Fibroblast of skin of right biceps (primary cell): Measurements from ENCODE around the gene XRCC5.
A peak's percentile ranks its signal among the peaks of the same experiment; 100 is the strongest.
"Not testable (repeated sequence)": the region's sequence is repeated elsewhere in the genome, so short reads cannot be mapped to it uniquely, and the experiment has no call there.

Source experiments
- DNase-seq: peaks from one replicate; pipeline ENCODE4 v3.0.0-alpha.2; 2013

XRCC5 gene

DNA sequence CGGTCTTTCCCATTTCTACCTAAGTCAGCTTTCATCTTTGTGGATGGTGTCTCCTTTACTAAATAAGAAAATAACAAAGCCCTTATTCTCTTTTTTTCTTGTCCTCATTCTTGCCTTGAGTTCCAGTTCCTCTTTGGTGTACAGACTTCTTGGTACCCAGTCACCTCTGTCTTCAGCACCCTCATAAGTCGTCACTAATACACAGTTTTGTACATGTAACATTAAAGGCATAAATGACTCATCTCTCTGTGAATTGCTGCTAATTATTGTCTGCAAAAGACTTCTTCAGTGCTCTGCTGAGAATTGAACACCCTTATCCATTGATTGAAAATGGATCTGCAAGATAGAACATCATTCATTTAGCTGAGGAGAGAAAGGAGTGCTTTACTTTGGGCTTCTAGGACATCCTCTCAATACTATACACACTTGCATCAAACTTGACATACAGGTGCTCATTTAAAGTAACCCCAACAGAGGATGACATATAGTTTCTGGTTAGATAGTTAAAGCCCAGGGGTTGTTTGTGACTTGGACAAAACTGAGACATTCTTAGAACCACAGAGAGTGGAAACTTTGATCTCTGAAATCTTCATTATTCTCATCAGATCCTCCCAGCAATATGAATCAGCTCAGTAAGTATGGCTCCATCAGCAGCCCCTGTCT lies 97.0 kb downstream of the XRCC5 start:
- DNase-seq = no peak

DNA sequence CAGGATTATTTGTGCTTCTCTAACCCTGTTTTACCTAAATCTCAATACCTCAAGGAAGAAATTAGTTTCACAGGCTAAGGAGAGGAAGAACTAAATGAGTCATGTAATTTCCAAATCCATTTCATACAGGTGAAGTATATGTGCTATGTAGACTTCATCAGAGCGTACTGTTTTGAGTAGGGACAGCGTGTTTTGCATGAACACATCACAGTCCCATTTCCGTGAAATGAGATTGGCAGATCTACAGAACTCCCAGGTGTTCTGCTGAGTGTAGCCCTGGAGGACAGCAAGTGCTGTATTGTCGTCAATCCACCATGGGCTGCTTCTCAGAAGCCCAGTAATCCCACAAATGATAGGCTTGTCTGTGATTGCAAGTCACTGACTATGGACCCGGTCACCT lies 97.7 kb downstream of the XRCC5 start:
- DNase-seq = no peak

DNA sequence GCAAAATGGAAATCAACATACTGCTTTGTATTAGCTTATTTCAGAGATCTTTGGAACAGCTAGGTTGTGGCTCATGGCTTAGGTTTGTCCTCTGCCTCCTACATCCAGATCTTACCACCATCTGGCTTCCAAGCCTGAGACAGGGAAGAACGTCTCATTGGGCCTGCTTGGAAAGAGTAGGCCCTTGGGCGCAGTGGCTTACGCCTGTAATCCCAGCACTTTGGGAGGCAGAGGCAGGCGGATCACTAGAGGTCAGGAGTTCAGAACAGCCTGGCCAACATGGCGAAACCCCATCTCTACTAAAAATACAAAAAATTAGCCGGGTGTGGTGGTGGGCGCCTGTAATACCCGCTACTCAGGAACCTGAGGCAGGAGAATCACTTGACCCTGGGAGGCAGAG lies 99.5 kb downstream of the XRCC5 start:
- DNase-seq = not testable (repeated sequence)

DNA sequence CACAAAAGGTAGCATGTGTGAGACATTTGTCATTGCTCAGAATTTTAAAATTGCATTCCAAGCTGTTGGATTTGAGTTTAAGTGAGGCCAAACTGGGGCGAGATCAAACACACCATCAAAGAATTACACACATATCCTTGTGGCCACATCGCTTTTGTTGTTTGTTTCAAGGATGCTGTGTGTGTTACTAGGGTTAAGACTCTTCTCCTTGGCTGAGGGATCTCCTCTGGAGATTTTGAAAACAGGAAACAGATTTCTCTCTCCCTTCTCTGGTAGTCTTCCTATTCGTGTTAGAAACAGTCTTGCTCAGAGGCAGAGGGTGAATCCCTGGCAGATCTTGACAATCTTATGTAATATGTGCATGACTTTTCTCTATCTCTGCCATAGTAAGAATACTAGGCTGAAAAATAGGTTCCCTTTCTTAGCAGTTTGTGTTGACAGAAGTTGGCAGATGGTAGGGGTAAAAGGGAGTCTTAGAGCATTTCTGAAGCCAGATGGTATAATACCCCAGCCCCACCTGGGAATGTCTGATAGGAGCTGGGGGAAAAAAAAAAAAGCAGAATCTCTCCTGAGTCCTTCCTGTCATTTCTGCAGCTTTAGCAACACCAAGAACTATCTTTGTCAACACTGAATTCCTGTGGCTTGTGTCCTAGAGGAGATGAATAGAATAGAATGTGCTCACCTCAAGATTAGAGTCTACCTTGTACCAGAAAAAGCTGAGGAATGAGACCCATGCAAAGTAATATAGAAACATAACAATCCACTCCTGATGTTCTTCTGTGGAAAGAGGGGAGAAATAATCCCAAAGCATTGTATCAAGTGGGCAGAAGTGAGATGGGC lies 101.8 kb downstream of the XRCC5 start:
- peak; percentile 38 for DNase-seq

DNA sequence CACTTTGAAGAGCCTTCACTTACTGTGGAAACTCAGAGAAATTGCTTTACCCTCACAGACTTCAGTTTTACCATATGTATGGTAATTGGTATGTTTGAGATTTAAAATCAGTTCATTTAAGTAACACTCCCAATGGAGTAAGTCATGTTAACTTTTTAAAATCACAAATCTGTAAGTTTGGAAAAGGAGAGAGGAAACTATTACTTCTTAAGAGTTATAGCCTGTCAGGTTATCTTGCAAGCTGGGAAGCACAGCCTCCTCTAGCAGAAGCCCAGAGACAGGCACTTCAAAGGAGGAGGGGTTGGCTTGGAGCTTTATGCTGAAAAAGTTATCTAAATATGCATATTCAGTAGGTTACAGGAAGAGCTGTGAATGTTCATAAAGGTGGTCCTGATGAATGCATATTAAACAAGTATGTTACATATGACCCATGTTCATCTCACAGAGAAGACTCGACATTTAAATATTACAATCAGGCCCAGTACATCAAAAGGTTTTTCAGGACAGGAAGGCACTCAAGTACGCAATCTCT lies 102.5 kb downstream of the XRCC5 start:
- DNase-seq = no peak

DNA sequence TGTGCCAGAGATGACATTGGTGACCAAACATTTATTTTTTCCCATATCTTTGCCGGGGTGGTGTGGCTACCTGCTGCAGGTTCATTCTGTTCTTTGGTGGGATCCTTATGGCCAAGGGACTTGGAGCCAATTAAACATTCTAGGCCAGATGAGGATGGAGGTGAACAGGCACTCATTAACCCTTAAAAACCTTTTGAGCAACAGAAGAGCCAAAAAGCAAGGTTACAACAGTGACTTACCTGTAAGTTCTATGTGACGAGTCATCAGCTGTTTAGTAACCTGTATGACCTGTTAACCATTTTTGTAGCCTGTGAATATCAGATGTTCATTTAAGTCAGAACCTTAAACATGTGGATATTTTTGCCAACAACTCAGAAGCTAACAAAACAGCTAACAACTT lies 105.6 kb downstream of the XRCC5 start:
- DNase-seq = no peak

DNA sequence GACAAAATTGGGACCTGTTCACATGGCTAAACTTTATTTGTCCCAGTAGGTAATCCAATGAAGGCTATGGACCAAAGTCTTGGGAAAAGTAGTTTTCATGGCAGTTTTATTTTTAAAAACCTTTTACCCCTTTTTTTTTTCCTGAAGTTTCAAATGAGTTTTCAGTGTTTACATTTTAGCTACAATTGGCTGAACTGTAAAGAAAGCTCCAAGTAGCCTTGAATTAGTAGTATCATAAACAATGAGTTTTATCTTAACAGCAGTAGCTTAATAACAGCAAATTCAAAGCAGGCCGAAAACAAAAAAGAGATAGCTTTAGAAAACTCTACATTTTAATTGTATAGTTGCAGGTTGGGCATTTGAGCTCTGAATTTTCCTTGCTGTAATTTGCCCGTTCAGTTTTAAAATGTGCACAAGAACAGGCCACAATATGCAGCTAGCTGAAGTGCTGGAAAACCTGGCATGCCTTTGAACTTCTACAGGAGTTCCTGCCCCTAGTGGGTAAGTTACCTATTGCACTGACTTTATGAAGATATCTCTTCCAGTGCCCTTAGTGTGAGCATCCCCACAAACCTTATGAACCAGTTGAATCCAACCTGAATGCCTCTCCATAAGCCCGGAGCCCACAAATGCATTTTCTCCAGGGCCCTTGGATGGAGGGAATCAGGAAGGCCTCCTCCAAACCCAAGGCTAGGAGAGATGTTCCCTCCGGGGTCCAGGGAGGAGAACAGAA lies 106.7 kb downstream of the XRCC5 start:
- DNase-seq = peak; percentile 26

DNA sequence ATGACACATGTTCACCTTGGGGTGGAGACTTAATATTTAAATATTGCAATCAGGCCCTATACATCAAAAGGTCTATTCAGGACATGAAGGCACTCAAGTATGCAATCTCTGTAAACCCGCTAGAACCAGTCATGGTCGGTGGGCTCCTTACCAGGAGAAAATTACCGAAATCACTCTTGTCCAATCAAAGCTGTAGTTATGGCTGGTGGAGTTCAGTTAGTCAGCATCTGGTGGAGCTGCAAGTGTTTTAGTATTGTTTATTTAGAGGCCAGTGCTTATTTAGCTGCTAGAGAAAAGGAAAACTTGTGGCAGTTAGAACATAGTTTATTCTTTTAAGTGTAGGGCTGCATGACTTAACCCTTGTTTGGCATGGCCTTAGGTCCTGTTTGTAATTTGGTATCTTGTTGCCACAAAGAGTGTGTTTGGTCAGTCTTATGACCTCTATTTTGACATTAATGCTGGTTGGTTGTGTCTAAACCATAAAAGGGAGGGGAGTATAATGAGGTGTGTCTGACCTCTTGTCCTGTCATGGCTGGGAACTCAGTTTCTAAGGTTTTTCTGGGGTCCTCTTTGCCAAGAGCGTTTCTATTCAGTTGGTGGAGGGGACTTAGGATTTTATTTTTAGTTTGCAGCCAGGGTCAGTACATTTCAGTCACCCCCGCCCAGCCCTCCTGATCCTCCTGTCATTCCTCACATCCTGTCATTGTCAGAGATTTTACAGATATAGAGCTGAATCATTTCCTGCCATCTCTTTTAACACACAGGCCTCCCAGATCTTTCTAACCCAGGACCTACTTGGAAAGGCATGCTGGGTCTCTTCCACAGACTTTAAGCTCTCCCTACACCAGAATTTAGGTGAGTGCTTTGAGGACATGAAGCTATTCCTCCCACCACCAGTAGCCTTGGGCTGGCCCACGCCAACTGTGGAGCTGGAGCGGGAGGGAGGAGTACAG lies 108.1 kb downstream of the XRCC5 start:
- DNase-seq = peak; percentile 81

DNA sequence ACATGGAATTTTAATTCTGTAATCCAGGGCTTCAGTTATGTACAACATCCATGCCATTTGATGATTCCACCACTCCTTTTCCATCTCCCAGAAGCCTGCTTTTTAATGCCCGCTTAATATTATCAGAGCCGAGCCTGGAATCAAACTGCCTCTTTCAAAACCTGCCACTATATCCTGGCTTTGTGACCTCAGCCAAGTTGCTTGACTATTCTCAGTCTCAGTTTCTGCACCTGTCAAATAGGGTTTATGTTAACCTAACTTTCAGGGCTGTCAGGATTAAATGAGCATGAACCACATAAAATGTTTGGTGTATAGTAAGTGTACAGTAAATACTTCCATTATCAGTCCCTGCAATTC lies 108.7 kb downstream of the XRCC5 start:
- DNase-seq = no peak

DNA sequence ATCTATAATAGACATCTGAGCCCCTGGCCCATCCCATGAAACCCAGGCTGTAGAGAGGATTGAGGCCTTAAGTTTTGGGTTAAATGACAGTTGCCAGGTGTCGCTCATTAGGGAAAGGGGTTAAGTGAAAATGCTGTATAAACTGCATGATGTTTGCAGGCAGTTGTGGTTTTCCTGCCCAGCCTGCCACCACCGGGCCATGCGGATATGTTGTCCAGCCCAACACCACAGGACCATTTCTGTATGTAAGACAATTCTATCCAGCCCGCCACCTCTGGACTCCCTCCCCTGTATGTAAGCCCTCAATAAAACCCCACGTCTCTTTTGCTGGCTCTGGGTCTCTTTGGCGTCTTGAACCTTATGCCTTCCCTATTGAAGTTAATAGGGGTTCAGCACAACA lies 110.7 kb downstream of the XRCC5 start:
- no peak for DNase-seq

DNA sequence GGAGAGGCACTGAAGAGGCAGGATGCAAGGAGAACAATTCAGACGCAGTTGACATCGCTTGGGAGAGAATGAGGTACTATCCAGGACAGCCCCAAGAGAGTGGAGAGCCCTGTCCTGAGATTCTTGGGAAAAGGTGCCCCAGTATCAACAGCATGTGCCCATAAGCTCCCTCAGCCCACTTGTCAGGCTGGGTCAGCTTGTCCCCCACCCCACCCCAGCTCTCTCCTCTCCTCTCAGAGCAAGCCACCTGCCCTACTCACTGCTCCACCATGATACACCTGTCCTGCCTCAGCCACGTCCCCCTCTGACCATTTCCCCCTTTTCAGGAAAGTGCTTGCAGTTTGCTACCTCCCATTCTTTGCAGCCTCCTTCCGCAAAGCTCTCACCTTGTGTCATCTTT lies 111.8 kb downstream of the XRCC5 start:
- no peak for DNase-seq

DNA sequence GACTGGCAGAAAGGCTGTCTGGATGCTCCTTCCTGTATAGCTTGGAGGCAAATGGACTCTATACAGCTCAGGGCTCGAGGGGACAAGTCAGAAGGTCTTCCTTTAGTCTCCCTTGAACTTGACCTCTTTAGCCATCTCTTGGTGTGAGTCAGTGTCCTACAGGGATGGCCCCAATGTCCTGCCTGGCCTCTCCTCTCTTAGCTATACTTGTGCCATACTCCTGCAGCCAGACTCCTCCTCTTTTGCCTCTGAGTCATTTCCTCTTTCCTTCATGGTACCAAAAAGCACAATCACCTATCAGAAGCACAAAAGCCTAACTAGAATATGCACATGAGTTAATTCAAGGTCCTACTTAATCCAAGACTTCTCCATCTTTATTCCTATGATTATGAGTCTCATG lies 112.7 kb downstream of the XRCC5 start:
- DNase-seq = peak; percentile 25

DNA sequence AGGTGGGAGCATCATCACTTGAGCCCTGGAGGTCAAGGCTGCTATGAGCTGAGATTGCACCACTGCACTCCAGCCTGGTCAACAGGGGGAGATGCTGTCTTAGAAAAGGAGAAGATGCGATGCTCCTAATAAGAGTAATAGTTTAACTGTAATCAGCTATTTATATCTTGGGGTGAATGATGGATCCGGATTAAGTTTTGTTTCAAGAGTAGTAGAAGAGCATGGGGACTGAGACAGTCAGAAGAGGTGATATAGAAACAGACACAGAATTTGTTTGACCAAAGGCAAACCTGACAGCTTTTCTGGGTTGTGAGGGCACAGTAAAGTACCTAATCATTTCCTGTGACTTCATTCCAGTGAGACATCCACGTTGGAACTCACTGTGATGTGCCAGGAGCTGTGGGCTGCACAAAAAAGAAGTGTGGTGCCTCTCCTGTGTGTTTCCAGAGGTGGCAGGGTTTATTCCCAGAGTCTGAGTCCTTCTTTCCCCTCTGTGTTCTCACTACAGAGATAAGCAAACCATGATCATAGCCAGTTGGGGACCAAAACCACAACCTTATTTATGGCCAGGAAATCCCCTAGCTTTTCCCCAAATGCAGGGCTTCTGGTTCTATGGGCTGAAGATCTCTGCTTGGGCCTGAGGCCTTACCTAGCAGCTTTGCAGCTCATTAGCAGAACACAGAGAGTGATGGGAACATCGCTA lies 113.7 kb downstream of the XRCC5 start:
- peak; percentile 57 for DNase-seq

DNA sequence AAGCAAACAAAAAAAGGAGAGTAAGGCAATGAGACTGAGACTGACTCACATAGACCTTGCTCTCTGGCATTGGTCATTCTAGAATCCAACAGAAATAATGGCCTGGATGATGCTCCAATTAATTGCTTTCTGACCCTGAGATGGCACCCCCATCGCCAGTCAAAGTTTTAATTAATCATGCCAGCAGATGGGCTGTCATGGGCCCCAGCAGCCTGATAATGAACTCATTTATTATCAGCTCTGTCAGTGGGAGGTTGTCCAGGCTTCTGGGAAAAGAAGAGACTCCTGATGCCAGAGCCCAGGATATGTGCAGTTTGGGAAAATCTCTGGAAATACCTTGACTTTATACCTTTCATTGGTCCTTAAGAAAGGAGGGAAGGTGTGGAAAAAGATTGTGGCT lies 115.2 kb downstream of the XRCC5 start:
- no peak for DNase-seq

DNA sequence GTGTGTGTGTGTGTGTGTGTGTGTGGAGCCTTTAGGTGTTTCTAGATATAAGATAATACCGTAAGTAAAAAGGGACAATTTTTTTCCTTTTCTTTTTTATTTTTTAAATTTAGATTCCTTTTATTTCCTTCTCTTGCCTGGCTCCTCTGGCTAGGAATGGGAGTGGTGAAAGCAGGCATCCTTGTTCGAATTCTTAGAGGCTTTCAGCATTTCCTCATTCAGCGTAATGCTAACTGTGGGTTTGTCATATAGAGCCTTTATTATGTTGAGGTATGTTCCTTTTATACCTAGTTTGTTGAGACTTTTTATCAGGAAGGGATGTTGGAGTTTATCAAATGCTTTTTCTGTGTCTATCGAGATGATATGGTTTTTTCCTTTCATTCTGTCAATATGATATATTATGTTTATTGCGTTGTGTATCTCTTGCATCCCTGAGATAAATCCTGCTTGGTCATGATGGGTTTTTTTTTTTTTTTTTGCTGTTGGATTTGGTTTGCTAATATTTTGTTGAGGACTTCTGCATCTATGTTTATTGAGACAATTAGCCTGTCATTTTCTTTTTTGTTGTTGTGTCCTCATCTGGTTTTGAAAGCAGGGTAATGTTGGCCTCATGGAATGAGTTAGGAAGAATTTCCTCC lies 120.2 kb downstream of the XRCC5 start:
- DNase-seq = no peak

DNA sequence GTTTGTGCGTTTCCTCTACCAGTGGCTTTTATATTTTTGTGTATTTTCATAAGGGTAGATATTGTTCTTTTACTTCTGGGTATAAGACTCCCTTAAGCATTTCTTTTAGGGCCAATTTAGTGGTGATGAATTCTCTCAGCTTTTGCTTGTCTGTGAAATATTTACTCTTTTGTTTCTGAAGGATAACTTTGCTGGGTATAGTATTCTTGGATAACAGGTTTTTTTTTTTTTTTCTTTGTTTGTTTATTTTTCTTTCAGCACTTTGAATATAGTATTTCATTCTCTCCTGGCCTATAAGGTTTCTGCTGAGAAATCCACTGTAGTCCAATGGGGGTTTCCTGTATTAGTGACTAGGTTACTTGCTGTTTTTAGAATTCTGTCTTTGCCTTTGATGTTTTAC lies 122.7 kb downstream of the XRCC5 start:
- no peak for DNase-seq

DNA sequence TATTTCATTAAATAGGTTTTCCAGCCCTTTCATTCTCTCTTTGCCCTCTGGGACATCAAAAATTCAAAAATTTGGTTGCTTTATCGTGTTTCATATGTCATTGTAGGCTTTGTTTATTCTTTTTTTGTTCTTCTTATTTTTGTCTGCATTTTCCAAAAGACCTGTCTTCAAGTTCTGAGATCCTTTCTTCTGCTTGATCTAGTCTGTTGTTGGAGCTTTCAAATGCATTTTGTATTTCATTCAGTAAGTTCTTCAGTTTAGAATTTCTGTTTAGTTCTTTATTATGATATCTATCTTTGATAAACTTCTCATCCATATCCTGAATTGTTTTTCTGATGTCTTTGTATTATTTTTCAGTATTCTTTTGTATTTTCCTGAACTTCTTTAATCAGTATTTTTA lies 123.6 kb downstream of the XRCC5 start:
- no peak for DNase-seq

DNA sequence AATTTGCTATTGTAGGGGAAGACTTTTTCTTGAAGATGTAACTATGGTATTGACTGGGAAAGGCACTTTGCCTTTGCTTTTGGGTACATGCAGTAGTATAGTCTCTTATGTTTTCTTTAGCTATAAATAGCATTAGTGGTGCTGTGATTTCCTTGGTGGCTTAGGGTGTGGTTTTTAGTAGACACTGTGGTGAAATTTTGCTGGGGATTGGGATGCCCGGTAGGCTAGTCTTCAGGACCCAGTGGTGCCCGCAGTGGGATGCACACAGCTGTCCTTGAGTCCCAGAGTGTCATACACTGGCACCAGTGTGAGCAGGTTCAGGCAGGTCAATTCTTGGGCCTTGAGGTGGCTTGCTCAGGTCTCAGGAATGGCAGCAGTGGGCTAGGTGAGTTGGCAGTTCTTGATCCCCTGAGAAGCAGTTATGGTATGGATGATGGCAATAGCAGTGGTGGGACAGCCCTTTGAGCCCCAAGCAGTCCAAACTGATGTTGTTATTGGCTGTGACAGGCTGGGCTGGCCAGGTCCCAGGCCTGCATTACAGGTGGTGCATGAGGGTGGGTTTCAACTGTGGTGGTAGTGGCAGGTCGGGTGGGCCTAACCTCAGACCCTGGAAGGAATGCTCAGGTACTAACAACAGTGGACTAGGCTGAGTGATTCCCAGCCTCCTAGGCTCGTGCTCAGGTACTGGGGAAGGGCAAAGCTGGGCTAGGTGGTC lies 124.3 kb downstream of the XRCC5 start:
- no peak for DNase-seq

DNA sequence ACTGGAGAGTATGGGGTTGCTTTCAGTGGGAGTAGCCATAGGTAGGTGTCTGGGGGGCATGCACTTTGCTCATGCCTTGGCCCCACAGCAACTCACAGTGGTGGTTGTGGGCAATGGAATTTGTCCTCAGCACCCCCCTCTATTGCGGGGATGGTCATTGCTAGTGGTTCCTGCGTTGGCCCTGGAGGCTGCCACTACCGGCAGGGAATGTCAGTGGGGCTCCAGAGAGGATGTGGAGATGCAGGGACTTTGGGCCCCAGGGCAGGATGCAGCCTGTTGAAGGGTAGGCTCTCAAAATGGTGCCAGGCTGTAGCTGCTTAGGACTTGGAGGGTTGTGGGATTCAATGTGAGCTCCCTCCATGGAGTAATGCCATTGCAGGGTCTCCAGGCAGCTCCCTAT lies 125.0 kb downstream of the XRCC5 start:
- no peak for DNase-seq

DNA sequence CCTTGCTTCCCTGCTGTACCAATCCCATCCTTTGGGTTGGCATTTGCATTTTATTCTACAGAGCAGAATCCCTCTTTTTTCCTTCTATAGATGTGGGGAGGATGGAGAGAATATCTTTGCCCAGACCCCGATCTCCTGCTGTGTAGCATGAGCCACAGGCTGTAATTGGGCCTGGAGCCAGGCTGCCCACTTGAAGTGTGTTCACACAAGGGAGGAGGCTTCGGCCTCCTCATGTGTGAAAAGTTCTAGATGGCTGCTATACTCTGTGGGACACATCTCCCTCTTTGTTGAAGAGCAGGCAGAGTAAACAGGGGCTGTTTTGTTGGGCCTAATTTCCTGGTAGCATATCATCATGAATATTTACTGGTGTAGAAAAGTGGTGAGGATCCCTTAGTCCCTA lies 126.3 kb downstream of the XRCC5 start:
- no peak for DNase-seq

DNA sequence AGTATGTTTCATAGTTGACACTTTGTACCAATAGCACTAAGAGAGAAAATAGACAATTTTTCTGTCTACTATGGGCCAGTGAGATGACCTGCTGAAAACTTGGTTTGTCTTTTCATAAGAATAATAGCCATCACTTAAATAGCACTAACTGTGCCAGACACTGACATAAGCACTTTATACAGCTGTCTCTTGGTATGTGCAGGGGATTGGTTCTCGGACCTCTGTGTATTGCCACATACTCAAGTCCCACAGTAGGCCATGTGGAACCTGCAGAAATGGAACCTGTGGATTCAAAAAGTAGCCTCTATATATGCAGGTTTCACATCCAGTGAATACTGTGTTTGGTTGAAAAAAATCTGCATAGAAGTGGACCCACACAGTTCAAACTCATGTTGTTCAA lies 126.7 kb downstream of the XRCC5 start:
- no peak for DNase-seq
